ENCODE measurements around the gene SORBS1.

GRCh38 chr10:95547791-95548435, 13.3 kb downstream of the SORBS1 start:
- TF ChIP-seq, protein P1, sequence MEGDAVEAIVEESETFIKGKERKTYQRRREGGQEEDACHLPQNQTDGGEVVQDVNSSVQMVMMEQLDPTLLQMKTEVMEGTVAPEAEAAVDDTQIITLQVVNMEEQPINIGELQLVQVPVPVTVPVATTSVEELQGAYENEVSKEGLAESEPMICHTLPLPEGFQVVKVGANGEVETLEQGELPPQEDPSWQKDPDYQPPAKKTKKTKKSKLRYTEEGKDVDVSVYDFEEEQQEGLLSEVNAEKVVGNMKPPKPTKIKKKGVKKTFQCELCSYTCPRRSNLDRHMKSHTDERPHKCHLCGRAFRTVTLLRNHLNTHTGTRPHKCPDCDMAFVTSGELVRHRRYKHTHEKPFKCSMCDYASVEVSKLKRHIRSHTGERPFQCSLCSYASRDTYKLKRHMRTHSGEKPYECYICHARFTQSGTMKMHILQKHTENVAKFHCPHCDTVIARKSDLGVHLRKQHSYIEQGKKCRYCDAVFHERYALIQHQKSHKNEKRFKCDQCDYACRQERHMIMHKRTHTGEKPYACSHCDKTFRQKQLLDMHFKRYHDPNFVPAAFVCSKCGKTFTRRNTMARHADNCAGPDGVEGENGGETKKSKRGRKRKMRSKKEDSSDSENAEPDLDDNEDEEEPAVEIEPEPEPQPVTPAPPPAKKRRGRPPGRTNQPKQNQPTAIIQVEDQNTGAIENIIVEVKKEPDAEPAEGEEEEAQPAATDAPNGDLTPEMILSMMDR (IDR thresholded peaks at IDR 0.05), result no peak
- no peak for TF ChIP-seq POLR2A (IDR thresholded peaks at IDR 0.05)
